Natural killer cell (primary cell): ENCODE data around the gene NCAM2. TPM values are rescaled to one million over a fixed set of nuclear protein-coding genes. Genes with fewer than 3 reads are reported as not detected.

Experiments
- ATAC-seq, 3 donors: fragments of 150-1000 bp in 2 of 3; fragments of 200-7000 bp in 1 of 3; cut with Tn5 transposase; 1 replicate in 1 of 3; 2 replicates in 2 of 3; pipeline ENCODE4 v1.10.0; 2021; ENCODE audit warnings: mild to moderate bottlenecking in 2 of 3, moderate library complexity in 2 of 3
- DNase-seq, 2 donors: peaks; one replicate each; pipeline versions ENCODE4 v3.0.0 to v3.0.0-alpha.2; 2013 to 2021; ENCODE audit warnings: mixed read lengths in 1 of 2
- H3K27ac ChIP-seq: one replicate; pipeline ENCODE4 v1.5.1; 2013; ENCODE audit warnings: mild to moderate bottlenecking, low read length
- H3K27me3 ChIP-seq: one replicate; pipeline ENCODE4 v1.6.1; 2013; ENCODE audit warnings: low read length; ENCODE audit not compliant: control insufficient read depth, insufficient read depth
- H3K36me3 ChIP-seq: one replicate; pipeline ENCODE4 v1.6.1; 2013; ENCODE audit warnings: low read length; ENCODE audit not compliant: control insufficient read depth, insufficient read depth
- H3K4me1 ChIP-seq: one replicate; pipeline ENCODE4 v1.6.1; 2013; ENCODE audit warnings: low read length; ENCODE audit not compliant: control insufficient read depth, insufficient read depth
- H3K4me3 ChIP-seq: one replicate; pipeline ENCODE4 v1.5.1; 2013; ENCODE audit warnings: low read length
- H3K9me3 ChIP-seq: one replicate; pipeline ENCODE4 v1.6.1; 2013; ENCODE audit warnings: low read length; ENCODE audit not compliant: control insufficient read depth, insufficient read depth
- H3K27ac Mint-ChIP-seq, 2 donors: one replicate each; pipeline ENCODE4 v1.8.0; 2022; ENCODE audit warnings: mild to moderate bottlenecking in 2 of 2, mixed read lengths in 2 of 2, moderate library complexity in 1 of 2
- H3K27me3 Mint-ChIP-seq, 2 donors: one replicate each; pipeline ENCODE4 v1.8.0; 2022; ENCODE audit warnings: low read depth in 2 of 2, mixed read lengths in 2 of 2
- H3K36me3 Mint-ChIP-seq: one replicate; pipeline ENCODE4 v1.8.0; 2022; ENCODE audit warnings: mixed read lengths
- H3K4me1 Mint-ChIP-seq, 2 donors: one replicate each; pipeline ENCODE4 v1.8.0; 2022; ENCODE audit warnings: mixed read lengths in 2 of 2
- H3K4me3 Mint-ChIP-seq: one replicate; pipeline ENCODE4 v1.8.0; 2022; ENCODE audit warnings: mild to moderate bottlenecking, moderate library complexity, mixed read lengths
- H3K9me3 Mint-ChIP-seq, 2 donors: one replicate each; pipeline ENCODE4 v1.8.0; 2022; ENCODE audit warnings: mixed read lengths in 2 of 2
- CTCF ChIP-seq: fragments of 200-600 bp; IDR thresholded peaks from one replicate; pipeline ENCODE4 v1.8.0; 2022; ENCODE audit warnings: antibody characterized with exemption
- WGBS: methylation state at CpG from one replicate; pipeline ENCODE4 v1.1.7; 2013; ENCODE audit warnings: missing lambda C conversion rate; ENCODE audit not compliant: insufficient coverage; 5-methylcytosine and 5-hydroxymethylcytosine counted together
- intact Hi-C: fragments of 100-400 bp; cut with micrococcal nuclease; formaldehyde crosslinking; loops from one replicate; pipeline ENCODE4 v1.14.2; 2022
- total RNA-seq, 4 donors: library from RNA; stranded (reverse); fragments of 120-200 nt in 1 of 4; gene quantifications; one replicate each; pipeline versions ENCODE4 v1.2.3 to v1.2.4, GENCODE V29; 2013 to 2022

Gene NCAM2
- total RNA-seq, 3 donors from 2014 or later (not counting 1 experiment from before 2014, with no cell fraction given): not detected

GRCh38 chr21:21547368-21547953 is 549.3 kb downstream of the NCAM2 start:
- ATAC-seq (no peak), DNase-seq (no peak)
- peaks cover 3% of the 10 kb centered on the region for H3K9me3 ChIP-seq
- Mint-ChIP-seq H3K4me3 (no peak overlapping the region), H3K27ac (no peak overlapping the region), H3K36me3 (peaks cover 5% of the 10 kb centered on the region), H3K27me3 (no peaks in the 10 kb centered on the region), H3K4me1 (no peaks in the 10 kb centered on the region), H3K9me3 (peaks cover 5 to 9% of the 10 kb centered on the region in 2 donors)
- WGBS: 83% methylated on average over 5 of the region's 5 CpGs
- no peak overlapping the region for H3K27ac ChIP-seq
- no peaks in the 10 kb centered on the region for H3K27me3 ChIP-seq
- no peaks in the 10 kb centered on the region for H3K4me1 ChIP-seq
- intact Hi-C loops: no loop called here
- H3K36me3 ChIP-seq: no peaks in the 10 kb centered on the region
- no peak for TF ChIP-seq CTCF
- no peak overlapping the region for H3K4me3 ChIP-seq

GRCh38 chr21:21559285-21560045 is 561.3 kb downstream of the NCAM2 start:
- H3K27ac Mint-ChIP-seq: no peak overlapping the region
- DNase-seq: no peak
- no peaks in the 10 kb centered on the region for H3K36me3 ChIP-seq
- H3K4me1 ChIP-seq: no peaks in the 10 kb centered on the region
- WGBS: 21% methylated on average over 2 of the region's 2 CpGs
- peaks cover 9% of the 10 kb centered on the region for H3K36me3 Mint-ChIP-seq
- H3K27ac ChIP-seq: no peak overlapping the region
- H3K4me3 Mint-ChIP-seq: no peak overlapping the region
- intact Hi-C loops: no loop called here
- no peak for TF ChIP-seq CTCF
- peaks cover 20 to 31% of the 10 kb centered on the region in 2 donors for H3K9me3 Mint-ChIP-seq
- H3K27me3 ChIP-seq: no peaks in the 10 kb centered on the region
- no peak for ATAC-seq
- H3K27me3 Mint-ChIP-seq: no peaks in the 10 kb centered on the region
- H3K9me3 ChIP-seq: peaks cover 11% of the 10 kb centered on the region
- no peaks in the 10 kb centered on the region for H3K4me1 Mint-ChIP-seq
- H3K4me3 ChIP-seq: no peak overlapping the region
